ENCODE data around the gene ZNF334. TPM values are rescaled to one million over a fixed set of nuclear protein-coding genes. Genes with fewer than 3 reads are reported as not detected.

Gene ZNF334
- total and polyA plus RNA-seq, 2 of the 4 experiments (the other 2 are of a cell fraction), result 1.4 to 2.1 TPM

- no peaks in the 10 kb centered on the region for H3K4me1 ChIP-seq (ENCODE audit: control insufficient read depth, insufficient read depth, low read length)
- H3K23ac ChIP-seq (ENCODE audit: low read depth, low read length), result no peak overlapping the region
- intact Hi-C loops (cut with micrococcal nuclease), result no loop called here
- CTCF ChIA-PET, result no interaction called here
- no peak overlapping the region for H3K4me3 ChIP-seq (ENCODE audit: insufficient read depth, low read depth, low read length)
- no CpG with 5 or more reads among the region's 2 CpGs for WGBS, 2 experiments (ENCODE audit: extremely low coverage in 2 of 2, insufficient read length in 1 of 2)
- no peaks in the 10 kb centered on the region for H4K20me1 ChIP-seq (ENCODE audit: insufficient read depth, low read length)
- no peak overlapping the region for H3K4ac ChIP-seq (ENCODE audit: low read depth, low read length)
- POLR2A ChIA-PET (ENCODE audit: unreplicated experiment), result no interaction called here
- H3K9me1 ChIP-seq (ENCODE audit: insufficient read depth, low read length), result no peaks in the 10 kb centered on the region
- H3K27me3 ChIP-seq (ENCODE audit: control insufficient read depth, insufficient read depth, low read length), result no peaks in the 10 kb centered on the region; the same call in 1 of the 2 replicates
- no peak overlapping the region for H3K56ac ChIP-seq (ENCODE audit: extremely low read depth, insufficient read depth, low read length)
- DNase-seq, result no peak
- no peak overlapping the region for H4K8ac ChIP-seq (ENCODE audit: low read depth in 2 of 2, low read length in 2 of 2)
- H3K36me3 ChIP-seq (ENCODE audit: control insufficient read depth, insufficient read depth, low read length), result no peaks in the 10 kb centered on the region
- in situ Hi-C loops (cut with MboI; ENCODE audit: low sequenced_read_pairs), result no loop called here
- no peaks in the 10 kb centered on the region for H3K9me3 ChIP-seq (ENCODE audit: control insufficient read depth, insufficient read depth, low read length)
- H2AFZ ChIP-seq (replicated peaks; ENCODE audit: low read length, poor library complexity), result no peak overlapping the region
- no peak for ATAC-seq (ENCODE audit: low read depth)
- no peak overlapping the region for H3K14ac ChIP-seq (replicated peaks; ENCODE audit: low read depth, low read length)
- dilution Hi-C loops (cut with HindIII; ENCODE audit: low sequenced_read_pairs, unreplicated experiment), result no loop called here
- no peak overlapping the region for H3K4me2 ChIP-seq (ENCODE audit: low read depth, low read length)
- H4K91ac ChIP-seq (ENCODE audit: insufficient read depth, low read depth, low read length), result no peak overlapping the region
- no TSS peak for BruUV-seq (replicated peaks)
- no peak overlapping the region for H4K5ac ChIP-seq (ENCODE audit: low read depth, low read length)
- no peak overlapping the region for H2BK20ac ChIP-seq (ENCODE audit: low read depth, low read length)
- no peak overlapping the region for H2AK9ac ChIP-seq (replicated peaks; ENCODE audit: low read depth, low read length, poor library complexity)
- no peak overlapping the region for H3K27ac ChIP-seq (ENCODE audit: insufficient read depth, low read length)
- TF ChIP-seq BHLHE40 (IDR thresholded peaks at IDR 0.05; ENCODE audit: low read depth, low read length) (no peak), ELK1 (IDR thresholded peaks at IDR 0.05; ENCODE audit: borderline replicate concordance, low read depth, low read length) (no peak), MXI1 (IDR thresholded peaks at IDR 0.05; ENCODE audit: borderline replicate concordance, low read depth, low read length) (no peak), POLR2A (IDR thresholded peaks at IDR 0.05; ENCODE audit: low read depth, low read length) (no peak), MAZ (IDR thresholded peaks at IDR 0.05; ENCODE audit: borderline replicate concordance, low read depth, low read length) (no peak), RCOR1 (IDR thresholded peaks at IDR 0.05; ENCODE audit: insufficient replicate concordance, low read length) (no peak), USF2 (IDR thresholded peaks at IDR 0.05; ENCODE audit: low read depth, low read length) (no peak), CTCF (conservative IDR thresholded peaks at IDR 0.05; ENCODE audit: low read depth, low read length) (no peak), NFE2L2 (IDR thresholded peaks at IDR 0.05; ENCODE audit: low read depth, low read length) (no peak), FOS (IDR thresholded peaks at IDR 0.05; ENCODE audit: low read depth, low read length) (no peak), MAFK (IDR thresholded peaks at IDR 0.05; ENCODE audit: low read depth, low read length) (no peak), RAD21 (IDR thresholded peaks at IDR 0.05; ENCODE audit: low read length) (no peak), RFX5 (IDR thresholded peaks at IDR 0.05; ENCODE audit: low read depth, low read length) (no peak), CHD1 (IDR thresholded peaks at IDR 0.05; ENCODE audit: low read depth, low read length) (no peak)
- H2BK15ac ChIP-seq (ENCODE audit: low read depth, low read length), result no peak overlapping the region
- H2BK5ac ChIP-seq (ENCODE audit: low read depth, low read length, poor library complexity, severe bottlenecking), result no peak overlapping the region
- no peaks in the 10 kb centered on the region for H3K79me1 ChIP-seq (ENCODE audit: low read depth in 1 of 2, low read length in 2 of 2)
- H2AK5ac ChIP-seq (ENCODE audit: low read depth, low read length), result no peak overlapping the region
- H3K9ac ChIP-seq (ENCODE audit: low read depth, low read length), result no peak overlapping the region
- H3K18ac ChIP-seq (ENCODE audit: low read depth, low read length), result no peak overlapping the region
- H2BK120ac ChIP-seq (ENCODE audit: low read depth, low read length), result no peak overlapping the region
These were observed 30.5 kb downstream of the ZNF334 start for GRCh38 chr20:46482864-46483263.
